ENCODE data around the gene FGL2.

The FGL2 gene

GRCh38 chr7:77200542-77200941, 923 bp upstream of the FGL2 start:
- H3K4me3 ChIP-seq (ENCODE audit: low read depth, low read length): no peak overlapping the region
- TF ChIP-seq CTCF (IDR thresholded peaks at IDR 0.05; ENCODE audit: insufficient read depth, low read length, missing control alignments): no peak
- ChIA-PET POLR2A (no interaction called here), CTCF (interaction anchor here (1.2 kb wide), 1 partner anchor 50 kb away, joined by 3 read pairs; no protein-coding TSS in a partner anchor)
- no peak for DNase-seq (ENCODE audit: low read depth, low spot score)

DNA sequence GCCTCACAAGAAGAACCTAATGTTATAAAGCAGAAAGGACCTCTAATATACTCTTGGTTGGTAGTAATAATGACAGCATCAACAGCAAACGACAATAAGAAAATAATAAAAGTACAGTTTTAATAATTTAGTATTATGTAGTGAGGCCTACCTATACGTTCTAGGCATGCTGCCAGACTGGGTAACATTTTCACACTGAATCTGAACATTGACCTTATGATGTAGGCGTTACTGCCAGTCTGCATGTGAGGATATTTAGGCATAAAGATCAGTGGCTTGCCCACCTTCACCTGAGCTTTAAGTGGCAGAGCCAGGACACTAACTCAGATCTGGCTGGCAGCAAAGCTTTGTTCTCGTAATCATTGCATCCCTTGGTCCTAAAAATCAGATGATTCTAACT, 2.5 kb downstream of the FGL2 start:
- H3K4me3 ChIP-seq (ENCODE audit: low read depth, low read length): no peak overlapping the region
- DNase-seq (ENCODE audit: low read depth, low spot score): no peak
- CTCF ChIA-PET: no interaction called here
- TF ChIP-seq CTCF (IDR thresholded peaks at IDR 0.05; ENCODE audit: insufficient read depth, low read length, missing control alignments): no peak
- POLR2A ChIA-PET: no interaction called here

DNA sequence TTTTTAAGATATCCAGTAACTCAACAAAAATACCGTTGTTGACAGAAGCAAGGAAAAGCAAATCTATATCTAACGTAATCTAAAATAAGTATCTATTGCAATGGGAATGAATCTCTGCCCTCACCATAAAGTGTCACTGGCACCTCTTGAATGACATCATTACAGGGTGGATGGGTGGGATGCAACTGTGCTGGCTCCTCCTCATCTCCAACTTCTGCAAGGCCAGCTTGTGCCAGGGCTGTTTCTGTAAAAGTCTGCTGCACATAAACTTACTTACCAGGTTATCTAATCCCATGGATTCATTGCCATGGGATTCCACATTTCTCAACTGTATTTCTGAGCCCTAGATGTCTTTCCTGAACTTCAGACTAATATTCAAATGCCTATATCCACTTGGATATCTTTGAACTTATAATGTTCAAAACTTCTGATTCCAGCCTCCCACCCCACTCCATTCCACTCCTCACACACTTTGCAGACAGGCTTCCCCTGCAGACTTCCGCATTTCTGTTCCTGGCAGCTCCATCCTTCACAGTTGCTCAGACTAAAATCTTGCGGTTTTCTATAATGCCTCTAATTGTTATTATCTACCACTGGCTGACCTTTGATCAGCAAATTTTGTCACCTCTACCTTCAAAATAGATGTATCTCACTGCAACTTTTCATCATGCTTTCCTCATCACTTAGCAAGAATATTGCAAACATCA, 10.7 kb downstream of the FGL2 start:
- DNase-seq (ENCODE audit: low read depth, low spot score): no peak
- CTCF ChIA-PET: no interaction called here

DNA sequence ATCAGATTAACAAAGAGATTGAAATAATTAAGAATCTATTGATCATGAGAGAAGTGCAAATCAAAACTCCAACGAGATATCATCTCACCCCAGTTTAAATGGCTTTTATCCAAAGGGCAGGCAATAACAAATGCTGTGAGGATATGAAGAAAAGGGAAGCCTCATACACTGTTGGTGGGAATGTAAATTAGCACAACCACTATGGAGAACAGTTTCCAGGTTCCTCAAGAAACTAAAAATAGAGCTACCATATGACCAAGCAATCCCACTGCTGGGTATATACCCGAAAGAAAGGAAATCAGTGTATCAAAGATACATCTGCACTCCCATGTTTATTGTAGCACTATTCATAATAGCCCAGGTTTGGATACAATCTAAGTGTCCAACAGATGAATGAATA, 13.8 kb downstream of the FGL2 start:
- ChIA-PET POLR2A (no interaction called here), CTCF (no interaction called here)
- no peak for DNase-seq (ENCODE audit: low read depth, low spot score)
- H3K4me3 ChIP-seq (ENCODE audit: low read depth, low read length): no peak overlapping the region
- TF ChIP-seq CTCF (IDR thresholded peaks at IDR 0.05; ENCODE audit: insufficient read depth, low read length, missing control alignments): no peak

More for the DNA sequence above, 10.7 kb downstream of the FGL2 start:
- POLR2A ChIA-PET: no interaction called here
- no peak for TF ChIP-seq CTCF (IDR thresholded peaks at IDR 0.05; ENCODE audit: insufficient read depth, low read length, missing control alignments)
- no peak overlapping the region for H3K4me3 ChIP-seq (ENCODE audit: low read depth, low read length)

DNA sequence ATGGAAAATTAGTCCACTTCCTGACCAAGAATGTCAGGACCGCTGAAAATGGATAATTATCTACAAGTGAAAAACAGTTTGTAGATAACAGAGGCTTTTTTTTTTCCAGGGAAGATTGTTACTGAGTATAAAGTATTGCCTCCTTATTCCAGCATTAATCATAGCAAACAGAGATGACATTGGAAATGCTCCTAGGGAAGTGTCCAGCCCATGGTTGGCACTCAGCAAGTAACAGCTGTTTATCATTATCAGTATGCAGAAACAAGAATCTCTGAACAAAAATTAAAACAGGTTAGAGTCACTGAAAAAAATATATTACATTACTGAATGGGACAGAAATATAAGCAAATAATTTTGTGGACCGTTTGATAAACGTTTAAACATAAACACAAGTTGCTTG, 14.6 kb downstream of the FGL2 start:
- CTCF ChIA-PET: no interaction called here
- POLR2A ChIA-PET: no interaction called here
- DNase-seq (ENCODE audit: low read depth, low spot score): no peak
- H3K4me3 ChIP-seq (ENCODE audit: low read depth, low read length): no peak overlapping the region
- no peak for TF ChIP-seq CTCF (IDR thresholded peaks at IDR 0.05; ENCODE audit: insufficient read depth, low read length, missing control alignments)

DNA sequence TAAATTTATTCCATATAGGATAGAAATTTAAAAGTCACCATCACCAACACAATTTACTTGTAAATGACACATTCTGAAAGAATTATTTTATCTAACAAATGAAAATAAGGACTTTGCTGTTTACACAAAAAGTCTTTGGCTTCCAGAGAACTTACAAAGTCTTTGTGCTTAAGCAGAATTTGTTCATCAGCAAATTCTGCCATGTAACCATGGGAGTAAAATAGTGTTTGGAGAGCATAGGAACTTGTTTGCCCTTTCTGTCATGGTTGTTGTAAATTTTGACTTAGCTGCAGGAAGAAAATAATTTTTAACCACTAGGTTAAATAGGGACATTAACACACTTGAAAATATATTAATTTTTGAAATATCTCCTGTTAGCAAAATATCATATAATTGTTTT, 15.2 kb downstream of the FGL2 start:
- CTCF ChIA-PET: no interaction called here
- POLR2A ChIA-PET: no interaction called here

More for the DNA sequence above, 15.2 kb downstream of the FGL2 start:
- DNase-seq (ENCODE audit: low read depth, low spot score): no peak
- H3K4me3 ChIP-seq (ENCODE audit: low read depth, low read length): no peak overlapping the region
- no peak for TF ChIP-seq CTCF (IDR thresholded peaks at IDR 0.05; ENCODE audit: insufficient read depth, low read length, missing control alignments)

All from AG04449 (cell line).